ENCODE results near the gene LTC4S. TPM values are rescaled to one million over a fixed set of nuclear protein-coding genes. Genes with fewer than 3 reads are reported as not detected.

The LTC4S gene
- total RNA-seq, 1 donor from 2014 or later: 9.6 TPM

GRCh38 chr5:179841621-179842020 is 47.8 kb downstream of the LTC4S start:
- DNase-seq (ENCODE audit: low spot score): no peak

Small RNAs within 50 kb of the gene (microRNA-seq; reads per million reads assigned to microRNA genes)
- not detected for gene MIR1229 (ENCODE audit: borderline number of aligned reads)

Other genes with a start within 250 kb of the LTC4S start
- gene RUFY1, start 243.4 kb upstream of the LTC4S start, total RNA-seq: 40.9 TPM
- 429 TPM for gene HNRNPH1, start 170.3 kb upstream of the LTC4S start, total RNA-seq
- not detected for gene CBY3, start 113.0 kb upstream of the LTC4S start, total RNA-seq
- gene CANX, start 95.0 kb upstream of the LTC4S start, total RNA-seq: 649 TPM
- 20.4 TPM for gene MAML1, start 61.2 kb upstream of the LTC4S start, total RNA-seq
- gene MGAT4B, start 12.9 kb downstream of the LTC4S start, total RNA-seq: 87.6 TPM
- gene SQSTM1, start 26.9 kb downstream of the LTC4S start, total RNA-seq: 600 TPM
- gene MRNIP, start 64.8 kb downstream of the LTC4S start, total RNA-seq: 17.3 TPM
- 128 TPM for gene TBC1D9B, start 113.9 kb downstream of the LTC4S start, total RNA-seq

Data from mesenteric fat pad (tissue), 1 donor.